Stimulated activated CD4-positive, alpha-beta T cell treated with anti-CD3 and anti-CD28 coated beads, TNF-alpha, amount 100 ng/mL, for 4 hours (primary cell): ENCODE results near the gene SLC26A1.

Experiments used
- DNase-seq, 3 experiments: peaks; one replicate each; pipeline ENCODE4 v3.0.0-alpha.2; 2020; ENCODE audit warnings: low read depth in 3 of 3

SLC26A1 gene

GRCh38 chr4:1029529-1029928, 36.3 kb upstream of the SLC26A1 start:
- no peak for DNase-seq

DNA sequence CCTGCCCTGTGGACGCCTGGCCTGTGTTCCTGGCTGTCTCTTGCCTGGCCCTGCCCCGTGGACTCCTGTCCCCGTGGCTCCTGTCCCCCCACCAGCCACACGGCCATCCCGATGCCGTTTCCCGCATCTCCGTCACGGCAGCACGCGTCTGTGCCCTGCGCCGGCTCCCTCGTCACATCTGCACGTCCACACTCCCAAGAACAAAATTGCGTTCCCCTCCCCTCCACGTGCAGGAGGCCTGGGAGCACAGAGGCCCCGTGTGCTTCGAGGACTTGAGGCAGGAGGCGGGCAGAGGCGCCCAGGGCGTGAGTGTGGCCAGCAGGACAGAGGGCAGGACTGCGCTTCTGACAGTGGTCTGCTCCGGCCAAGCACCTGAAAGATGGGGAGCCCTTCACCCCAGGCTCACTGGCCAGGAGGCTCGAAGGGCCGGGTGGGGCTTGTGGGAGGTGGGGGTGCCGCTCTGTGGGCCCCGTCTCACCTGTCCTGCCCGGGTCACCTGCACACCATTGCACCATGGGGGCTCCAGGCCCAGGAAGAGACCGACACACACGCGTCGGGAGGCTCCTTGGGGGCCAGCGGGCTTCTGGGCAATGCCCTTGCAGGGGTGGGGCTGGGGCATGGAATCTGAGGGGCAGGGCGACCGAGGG, 35.5 kb upstream of the SLC26A1 start:
- no peak for DNase-seq

DNA sequence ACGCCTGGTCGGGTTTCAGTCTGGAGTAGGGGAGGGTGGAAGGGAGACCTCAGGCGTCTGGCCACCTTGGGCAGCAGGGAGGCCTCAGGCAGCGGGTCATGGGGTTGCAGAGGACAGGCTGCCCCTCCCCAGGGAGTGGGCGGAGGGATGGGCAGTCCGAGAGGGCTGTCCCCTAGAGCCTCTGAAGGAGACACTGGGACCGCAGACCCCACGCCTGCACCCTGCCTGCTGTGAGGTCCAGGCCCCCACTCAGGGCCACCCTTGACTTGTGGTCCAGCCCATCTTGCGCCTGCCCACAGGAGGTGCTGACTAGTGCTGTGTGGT, 34.7 kb upstream of the SLC26A1 start:
- DNase-seq, result no peak

GRCh38 chr4:1027219-1027914, 34.2 kb upstream of the SLC26A1 start:
- DNase-seq, result no peak

GRCh38 chr4:1026115-1026514, 32.9 kb upstream of the SLC26A1 start:
- DNase-seq, result peak in 1 of 3 experiments; percentile 15

DNA sequence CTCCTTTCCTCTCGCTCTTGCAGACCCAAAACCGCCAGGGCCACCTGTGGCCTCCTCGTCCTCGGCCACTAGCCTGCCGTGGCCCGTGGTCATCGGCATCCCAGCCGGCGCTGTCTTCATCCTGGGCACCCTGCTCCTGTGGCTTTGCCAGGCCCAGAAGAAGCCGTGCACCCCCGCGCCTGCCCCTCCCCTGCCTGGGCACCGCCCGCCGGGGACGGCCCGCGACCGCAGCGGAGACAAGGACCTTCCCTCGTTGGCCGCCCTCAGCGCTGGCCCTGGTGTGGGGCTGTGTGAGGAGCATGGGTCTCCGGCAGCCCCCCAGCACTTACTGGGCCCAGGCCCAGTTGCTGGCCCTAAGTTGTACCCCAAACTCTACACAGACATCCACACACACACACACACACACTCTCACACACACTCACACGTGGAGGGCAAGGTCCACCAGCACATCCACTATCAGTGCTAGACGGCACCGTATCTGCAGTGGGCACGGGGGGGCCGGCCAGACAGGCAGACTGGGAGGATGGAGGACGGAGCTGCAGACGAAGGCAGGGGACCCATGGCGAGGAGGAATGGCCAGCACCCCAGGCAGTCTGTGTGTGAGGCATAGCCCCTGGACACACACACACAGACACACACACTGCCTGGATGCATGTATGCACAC, 31.8 kb upstream of the SLC26A1 start:
- no peak for DNase-seq

DNA sequence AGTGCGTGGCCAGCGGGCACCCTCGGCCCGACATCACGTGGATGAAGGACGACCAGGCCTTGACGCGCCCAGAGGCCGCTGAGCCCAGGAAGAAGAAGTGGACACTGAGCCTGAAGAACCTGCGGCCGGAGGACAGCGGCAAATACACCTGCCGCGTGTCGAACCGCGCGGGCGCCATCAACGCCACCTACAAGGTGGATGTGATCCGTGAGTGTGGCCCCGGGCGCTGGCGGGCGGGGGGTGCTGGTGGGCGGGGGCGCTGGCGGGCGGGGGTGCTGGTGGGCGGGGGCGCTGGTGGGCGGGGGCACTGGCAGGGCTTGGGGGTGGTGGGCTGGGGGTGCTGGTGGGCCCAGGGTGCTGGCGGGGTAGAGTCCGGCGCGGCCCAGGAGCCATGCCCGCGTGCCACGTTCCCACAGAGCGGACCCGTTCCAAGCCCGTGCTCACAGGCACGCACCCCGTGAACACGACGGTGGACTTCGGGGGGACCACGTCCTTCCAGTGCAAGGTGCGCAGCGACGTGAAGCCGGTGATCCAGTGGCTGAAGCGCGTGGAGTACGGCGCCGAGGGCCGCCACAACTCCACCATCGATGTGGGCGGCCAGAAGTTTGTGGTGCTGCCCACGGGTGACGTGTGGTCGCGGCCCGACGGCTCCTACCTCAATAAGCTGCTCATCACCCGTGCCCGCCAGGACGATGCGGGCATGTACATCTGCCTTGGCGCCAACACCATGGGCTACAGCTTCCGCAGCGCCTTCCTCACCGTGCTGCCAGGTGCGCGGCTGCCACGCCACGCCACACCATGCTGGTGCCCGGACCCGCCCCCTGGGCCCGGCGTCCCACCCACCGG, 30.9 kb upstream of the SLC26A1 start:
- no peak for DNase-seq

- DNase-seq, result no peak
Observed at GRCh38 chr4:1023075-1023640, 30.0 kb upstream of the SLC26A1 start.

GRCh38 chr4:1022739-1023066, 29.5 kb upstream of the SLC26A1 start:
- no peak for DNase-seq

GRCh38 chr4:1022051-1022738, 29.0 kb upstream of the SLC26A1 start:
- DNase-seq, result no peak

- no peak for DNase-seq
Observed at GRCh38 chr4:1021386-1022050, 28.3 kb upstream of the SLC26A1 start.

DNA sequence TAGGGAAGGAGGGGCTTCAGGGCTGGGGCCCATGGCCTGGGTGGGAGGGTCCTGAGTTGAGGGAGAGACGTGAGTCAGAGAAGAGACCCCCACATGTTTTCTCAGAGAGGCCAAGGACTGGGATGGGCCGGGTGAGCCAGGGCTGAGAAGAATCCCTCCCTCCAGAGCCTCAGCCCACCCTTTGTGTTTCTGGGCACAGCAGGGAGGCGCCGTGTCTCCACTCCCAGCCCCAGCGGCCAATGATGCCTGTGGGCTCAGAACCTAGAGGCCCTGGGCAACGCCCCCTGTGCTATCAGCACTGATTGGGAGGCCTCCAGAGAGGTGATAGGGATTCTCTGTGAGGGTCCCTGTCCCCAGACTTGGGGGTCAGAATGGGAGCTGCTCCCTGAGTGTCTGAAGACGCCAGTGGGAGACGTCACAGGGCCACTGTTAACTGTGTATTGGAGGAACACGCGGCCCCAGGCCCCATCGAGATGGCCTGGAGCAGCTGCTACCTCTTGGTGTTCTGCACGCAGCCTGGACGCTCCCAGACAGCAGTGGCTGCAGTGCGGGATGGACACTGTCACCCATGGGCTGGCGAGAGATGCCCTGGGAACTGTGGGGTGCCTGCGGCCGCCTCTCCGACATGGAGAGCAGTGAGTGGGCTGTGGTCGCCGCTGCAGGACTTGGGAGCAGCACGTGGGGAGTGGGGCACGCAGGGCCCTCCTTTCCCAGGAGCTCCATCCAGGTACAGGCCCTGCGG, 26.7 kb upstream of the SLC26A1 start:
- no peak for DNase-seq

DNA sequence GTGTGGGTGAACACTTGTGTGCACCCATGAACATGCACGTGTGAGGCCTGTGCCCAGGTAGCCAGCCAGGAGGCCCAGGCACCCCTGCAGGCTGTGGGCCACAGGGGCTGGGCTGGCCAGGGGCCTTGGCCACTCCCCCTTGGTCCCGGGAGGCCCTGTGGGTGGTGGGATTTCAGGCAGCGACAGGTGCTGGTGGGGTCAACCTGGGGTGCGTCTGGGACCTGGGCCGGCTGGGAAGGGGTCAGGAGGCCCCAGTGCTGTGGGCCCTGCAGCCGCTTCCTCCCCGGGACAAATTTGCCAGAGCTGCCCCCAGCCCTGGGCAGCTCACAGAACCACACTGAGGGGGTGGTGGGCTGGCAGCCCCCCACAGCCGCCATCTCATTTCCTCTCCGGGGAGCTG, 26.1 kb upstream of the SLC26A1 start:
- DNase-seq, result no peak

- no peak for DNase-seq
Observed at GRCh38 chr4:1018147-1019020, 25.2 kb upstream of the SLC26A1 start.

DNA sequence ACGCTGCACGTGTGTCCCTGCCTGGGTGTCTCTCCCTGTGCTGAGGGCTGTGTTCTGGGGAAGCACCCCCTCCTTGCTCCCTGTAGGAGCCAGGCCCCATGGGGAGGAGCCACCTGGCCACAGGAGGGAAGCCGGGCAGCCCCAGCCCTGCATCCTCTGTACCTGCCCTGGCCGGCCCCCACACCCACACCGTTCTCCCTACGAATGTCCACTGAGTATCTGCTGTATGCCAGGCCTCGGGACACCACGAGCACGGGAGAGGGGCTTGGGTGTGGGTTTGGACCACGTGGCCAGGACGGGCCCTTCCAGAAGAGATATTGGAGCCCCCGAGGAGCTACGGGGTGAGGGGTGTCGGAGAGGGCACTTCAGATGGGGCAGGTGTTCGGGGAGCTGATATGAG, 24.5 kb upstream of the SLC26A1 start:
- no peak for DNase-seq

DNA sequence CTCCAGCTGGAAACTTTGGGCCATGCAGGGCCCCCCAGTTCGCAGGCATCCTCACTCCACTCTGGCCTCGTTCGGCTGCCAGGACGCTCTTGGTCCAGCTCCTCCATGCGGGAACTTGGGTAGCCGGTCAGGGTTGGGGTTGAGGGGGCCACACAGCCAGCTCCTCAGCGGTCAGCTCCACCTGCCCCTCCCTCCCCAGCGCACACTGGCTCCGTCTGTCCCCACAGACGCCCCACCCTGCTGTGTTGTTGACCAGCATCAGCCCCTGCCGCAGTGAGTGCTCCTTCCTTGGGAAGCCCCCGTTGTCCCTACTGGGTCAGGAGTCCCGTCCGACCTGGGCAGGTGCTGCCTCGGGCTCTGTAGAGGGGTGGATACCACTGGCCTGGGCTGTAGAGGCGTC, 24.0 kb upstream of the SLC26A1 start:
- no peak for DNase-seq

GRCh38 chr4:1015746-1016145, 22.5 kb upstream of the SLC26A1 start:
- DNase-seq, result no peak

GRCh38 chr4:1015179-1015578, 22.0 kb upstream of the SLC26A1 start:
- DNase-seq, result no peak
